GM20000 (cell line): Measurements from ENCODE around the gene RLBP1.

ENCODE experiments used
- DNase-seq: peaks from one replicate; pipeline ENCODE4 v3.0.0; 2012; ENCODE audit warnings: low spot score
- TF ChIP-seq, protein P1 (sequence below): IDR thresholded peaks from 2 replicates; pipeline ENCODE4 v1.5.1; 2012; ENCODE audit warnings: mild to moderate bottlenecking, control low read depth; ENCODE audit errors: extremely low read depth, missing control alignments

RLBP1 gene

DNA sequence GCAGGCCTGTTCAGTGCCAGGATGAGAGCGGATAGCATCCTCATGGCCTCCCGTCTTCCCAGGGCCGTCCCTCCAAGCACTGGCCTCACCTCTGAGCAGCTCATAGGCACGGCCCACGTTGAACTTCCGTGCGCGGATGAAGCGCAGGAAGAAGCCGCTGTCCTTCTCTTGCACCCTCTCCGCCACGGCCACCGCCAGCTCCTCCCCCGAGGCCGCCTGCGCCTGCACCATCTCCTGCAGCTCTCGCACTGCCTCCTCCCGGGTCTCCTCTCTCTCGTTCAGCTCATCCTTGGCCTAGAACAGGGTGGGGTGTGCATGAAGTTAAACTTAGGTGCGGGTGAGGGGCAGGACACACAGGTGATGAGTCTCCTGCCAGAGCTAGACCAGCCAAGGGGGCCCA is 4.3 kb downstream of the RLBP1 start:
- TF ChIP-seq, protein P1, sequence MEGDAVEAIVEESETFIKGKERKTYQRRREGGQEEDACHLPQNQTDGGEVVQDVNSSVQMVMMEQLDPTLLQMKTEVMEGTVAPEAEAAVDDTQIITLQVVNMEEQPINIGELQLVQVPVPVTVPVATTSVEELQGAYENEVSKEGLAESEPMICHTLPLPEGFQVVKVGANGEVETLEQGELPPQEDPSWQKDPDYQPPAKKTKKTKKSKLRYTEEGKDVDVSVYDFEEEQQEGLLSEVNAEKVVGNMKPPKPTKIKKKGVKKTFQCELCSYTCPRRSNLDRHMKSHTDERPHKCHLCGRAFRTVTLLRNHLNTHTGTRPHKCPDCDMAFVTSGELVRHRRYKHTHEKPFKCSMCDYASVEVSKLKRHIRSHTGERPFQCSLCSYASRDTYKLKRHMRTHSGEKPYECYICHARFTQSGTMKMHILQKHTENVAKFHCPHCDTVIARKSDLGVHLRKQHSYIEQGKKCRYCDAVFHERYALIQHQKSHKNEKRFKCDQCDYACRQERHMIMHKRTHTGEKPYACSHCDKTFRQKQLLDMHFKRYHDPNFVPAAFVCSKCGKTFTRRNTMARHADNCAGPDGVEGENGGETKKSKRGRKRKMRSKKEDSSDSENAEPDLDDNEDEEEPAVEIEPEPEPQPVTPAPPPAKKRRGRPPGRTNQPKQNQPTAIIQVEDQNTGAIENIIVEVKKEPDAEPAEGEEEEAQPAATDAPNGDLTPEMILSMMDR, result no peak
- DNase-seq, result no peak

GRCh38 chr15:89215627-89216026 is 5.8 kb downstream of the RLBP1 start:
- TF ChIP-seq, protein P1, result no peak

GRCh38 chr15:89211678-89212170 is 9.7 kb downstream of the RLBP1 start:
- DNase-seq, result no peak
- TF ChIP-seq, protein P1, result no peak

More at GRCh38 chr15:89215627-89216026, 5.8 kb downstream of the RLBP1 start:
- DNase-seq, result no peak

DNA sequence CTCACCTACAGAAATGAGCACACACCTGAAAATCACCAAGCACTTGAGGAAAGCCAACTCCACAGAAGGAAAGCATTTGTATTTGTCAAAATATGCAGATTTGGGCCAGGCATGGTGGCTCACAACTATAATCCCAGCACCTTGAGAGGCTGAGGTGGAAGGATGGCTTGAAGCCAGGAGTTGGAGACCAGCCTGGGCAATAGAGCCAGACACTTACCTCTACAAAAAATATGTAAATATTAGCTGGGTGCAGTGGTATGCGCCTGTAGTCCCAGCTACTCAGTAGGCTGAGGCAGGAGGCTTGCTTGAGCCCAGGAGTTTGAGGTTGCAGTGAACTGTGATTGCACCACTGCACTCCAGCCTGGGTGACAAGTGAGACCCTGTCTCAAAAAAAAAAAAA is 12.3 kb downstream of the RLBP1 start:
- no peak for DNase-seq
- TF ChIP-seq, protein P1, result no peak

DNA sequence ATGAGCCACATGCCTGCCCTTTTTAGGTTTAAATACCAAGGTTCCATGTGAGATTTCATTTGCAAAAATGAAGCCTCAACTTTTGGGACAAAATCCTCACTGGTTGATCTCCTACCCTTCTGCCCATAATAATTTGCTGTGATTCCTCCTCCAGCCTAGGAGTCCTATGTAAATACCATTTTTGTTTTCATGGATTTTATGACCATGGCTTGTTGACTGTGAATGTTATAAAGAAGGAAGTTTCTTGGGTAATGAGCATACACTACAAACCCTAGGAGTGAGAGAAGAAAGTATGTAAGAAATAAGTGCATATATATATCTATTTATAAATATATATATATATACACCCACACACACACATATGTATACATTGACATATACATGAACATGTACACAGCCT is 13.1 kb downstream of the RLBP1 start:
- DNase-seq, result no peak
- TF ChIP-seq, protein P1, result no peak

GRCh38 chr15:89206908-89207331 is 14.5 kb downstream of the RLBP1 start:
- peak; percentile 89 for DNase-seq
- TF ChIP-seq, protein P1, result peak; percentile 99

- TF ChIP-seq, protein P1, result no peak
- DNase-seq, result no peak
Measured at GRCh38 chr15:89205991-89206585, 15.3 kb downstream of the RLBP1 start.
